HepG2 (cell line): Measurements from ENCODE around the gene FHIP2A. TPM values are rescaled to one million over a fixed set of nuclear protein-coding genes. Genes with fewer than 3 reads are reported as not detected.

Experiments used
- ATAC-seq: fragments of 200-7000 bp; cut with Tn5 transposase; 3 replicates; pipeline ENCODE4 v1.9.1; 2020; ENCODE audit warnings: mild to moderate bottlenecking, moderate library complexity
- BruUV-seq: library from RNA; stranded (reverse); fragments of 400-500 nt; replicated peaks from 2 replicates; lab custom pipeline; 2021; lab: Mats Ljungman, UMichigan
- CTCF ChIA-PET: fragments of 300-600 bp; formaldehyde crosslinking; extraction: SDS; loops from one replicate; lab custom pipeline; 2021; ENCODE audit warnings: low total read pairs, inconsistent platforms, low intra/inter-chr PET ratio; lab: Yijun Ruan, JAX
- POLR2A ChIA-PET: fragments of 350-600 bp; sonication (Branson Sonifier 250); formaldehyde crosslinking; loops from one replicate; lab custom pipeline; 2020; ENCODE audit warnings: antibody characterized with exemption, inconsistent platforms; lab: Yijun Ruan, JAX
- DNase-seq: peaks from one replicate; pipeline ENCODE4 v3.0.0-alpha.2; 2015; ENCODE audit warnings: low spot score
- FAIRE-seq: peaks from 3 replicates; lab custom pipeline; 2011; peaks lifted over from hg19 to GRCh38; lab: Jason Lieb, UNC
- H2AFZ ChIP-seq: one replicate; pipeline ENCODE4 v1.6.1; 2011; ENCODE audit warnings: low read length, inconsistent platforms
- H3K27ac ChIP-seq: fragments of 300-600 bp; 3 replicates; pipeline ENCODE4 v1.8.0; 2011; ENCODE audit warnings: mixed run types, mild to moderate bottlenecking, mixed read lengths, low read length, inconsistent platforms; ENCODE audit not compliant: insufficient read depth; ENCODE audit errors: extremely low read length
- H3K27me3 ChIP-seq, 2 experiments: fragments of 200-600 bp in 1 of 2; 2 replicates in 1 of 2; 3 replicates in 1 of 2; pipeline versions ENCODE4 v1.6.0 to v1.8.0; 2011; ENCODE audit warnings: low read length in 2 of 2, mild to moderate bottlenecking in 2 of 2, moderate library complexity in 2 of 2, inconsistent platforms in 1 of 2; ENCODE audit not compliant: insufficient read depth in 2 of 2, control insufficient read depth in 1 of 2
- H3K36me3 ChIP-seq, 2 experiments: fragments of 200-600 bp in 1 of 2; replicated peaks in 1 of 2; 2 replicates in 1 of 2; 3 replicates in 1 of 2; pipeline versions ENCODE4 v1.5.1 to v1.8.0; 2011; ENCODE audit warnings: low read length in 2 of 2, inconsistent platforms in 1 of 2; ENCODE audit not compliant: insufficient read depth in 2 of 2, control insufficient read depth in 1 of 2
- H3K4me1 ChIP-seq: 2 replicates; pipeline ENCODE4 v1.5.1; 2012; ENCODE audit warnings: low read length, inconsistent platforms; ENCODE audit not compliant: insufficient read depth
- H3K4me2 ChIP-seq: 2 replicates; pipeline ENCODE4 v1.6.0; 2011; ENCODE audit warnings: low read depth, low read length, inconsistent platforms
- H3K4me3 ChIP-seq, 3 experiments: fragments of 200-600 bp in 1 of 3; sonication (generic), shearing (Covaris generic) in 1 of 3; replicated peaks in 1 of 3; 2 replicates each; pipeline ENCODE4 v1.5.1; 2011 to 2016; ENCODE audit warnings: low read length in 3 of 3, inconsistent platforms in 2 of 3, low read depth in 2 of 3, mild to moderate bottlenecking in 2 of 3, control low read depth in 1 of 3, mixed read lengths in 1 of 3; ENCODE audit not compliant: insufficient read depth in 1 of 3
- H3K79me2 ChIP-seq: one replicate; pipeline ENCODE4 v1.6.1; 2011; ENCODE audit warnings: low read length, inconsistent platforms; ENCODE audit not compliant: insufficient read depth
- H3K9ac ChIP-seq: 2 replicates; pipeline ENCODE4 v1.6.0; 2011; ENCODE audit warnings: mild to moderate bottlenecking, low read depth, low read length, inconsistent platforms; ENCODE audit not compliant: insufficient read depth
- H3K9me3 ChIP-seq: 2 replicates; pipeline ENCODE4 v1.5.1; 2012; ENCODE audit warnings: mild to moderate bottlenecking, low read length
- H4K20me1 ChIP-seq: 2 replicates; pipeline ENCODE4 v1.6.0; 2011; ENCODE audit warnings: inconsistent platforms, mild to moderate bottlenecking, low read length, moderate library complexity; ENCODE audit not compliant: insufficient read depth
- CC2D1A ChIP-seq: sonication (generic); formaldehyde crosslinking; IDR thresholded peaks from 2 replicates; pipeline ENCODE4 v1.8.1; 2023; ENCODE audit warnings: mild to moderate bottlenecking, missing genetic modification reagents
- EZH2 ChIP-seq: conservative IDR thresholded peaks from 2 replicates; pipeline ENCODE4 v1.6.1; 2012; ENCODE audit warnings: mild to moderate bottlenecking, low read depth, low read length, moderate library complexity
- FOXM1 ChIP-seq: sonication (generic); formaldehyde crosslinking; IDR thresholded peaks from 2 replicates; pipeline ENCODE4 v1.5.0; 2020; ENCODE audit warnings: missing genetic modification reagents
- KDM4B ChIP-seq: sonication (generic); formaldehyde crosslinking; IDR thresholded peaks from 2 replicates; pipeline ENCODE4 v1.4.0; 2020; ENCODE audit warnings: missing genetic modification reagents
- KMT2B ChIP-seq: IDR thresholded peaks from 2 replicates; pipeline ENCODE4 v1.6.1; 2016; ENCODE audit warnings: missing genetic modification reagents, missing compliant biosample characterization
- TP53 ChIP-seq: sonication (generic); formaldehyde crosslinking; conservative IDR thresholded peaks from 2 replicates; pipeline ENCODE4 v1.4.0; 2020; ENCODE audit warnings: missing genetic modification reagents
- ZNF331 ChIP-seq: sonication (generic); formaldehyde crosslinking; IDR thresholded peaks from 2 replicates; pipeline ENCODE4 v1.4.0; 2020; ENCODE audit warnings: missing genetic modification reagents
- WGBS: methylation state at CpG from one replicate; pipeline ENCODE4 v1.1.6; 2017; ENCODE audit warnings: low lambda C conversion rate; 5-methylcytosine and 5-hydroxymethylcytosine counted together
- in situ Hi-C: cut with HindIII; loops from 2 replicates; pipeline ENCODE4 v1.10.0; 2017; ENCODE audit warnings: low pct_unique_long_range_greater_than_20kb; ENCODE audit not compliant: extremely low pct_ligation_motif_present
- intact Hi-C: fragments of 100-400 bp; cut with micrococcal nuclease; formaldehyde crosslinking; loops from one replicate; pipeline ENCODE4 v1.10.0; 2022; ENCODE audit not compliant: unreplicated experiment
- polyA plus RNA-seq, 8 experiments: library from polyadenylated mRNA; depleted of rRNA in 3 of 8; stranded (reverse) in 7 of 8; unstranded in 1 of 8; fragments of >200 nt; fragmentation: Illumina TruSeq in 4 of 8; extraction: Trizol in 4 of 8; gene quantifications; 2 replicates each; pipeline versions ENCODE4 v1.2.1 to v1.2.3, GENCODE V29; 2011 to 2016; ENCODE audit warnings: low read depth in 4 of 8, missing spikeins in 1 of 8, mixed read lengths in 1 of 8; ENCODE audit not compliant: insufficient read depth in 1 of 8
- total RNA-seq, 5 experiments: library from RNA; depleted of rRNA; stranded (reverse); fragments of >200 nt; fragmentation: Illumina TruSeq; extraction: Trizol; gene quantifications; 2 replicates each; pipeline ENCODE4 v1.2.3, GENCODE V29; 2016; ENCODE audit warnings: low read depth in 1 of 5
- TF ChIP-seq, protein P1 (sequence below): sonication (generic); formaldehyde crosslinking; IDR thresholded peaks from 2 replicates; pipeline ENCODE4 v1.4.0; 2020; ENCODE audit warnings: missing genetic modification reagents
- TF ChIP-seq, protein P2 (sequence below): sonication (generic); formaldehyde crosslinking; conservative IDR thresholded peaks from 2 replicates; pipeline ENCODE4 v1.4.0; 2020; ENCODE audit warnings: missing genetic modification reagents
- TF ChIP-seq, protein P3 (sequence below): sonication (generic); formaldehyde crosslinking; IDR thresholded peaks from 2 replicates; pipeline ENCODE4 v1.4.0; 2020; ENCODE audit warnings: missing genetic modification reagents

The FHIP2A gene
- total and polyA plus RNA-seq, 2 of the 13 experiments (the other 11 are each of a cell fraction or from before 2014, with no cell fraction given), result 6.5 to 8.3 TPM

DNA sequence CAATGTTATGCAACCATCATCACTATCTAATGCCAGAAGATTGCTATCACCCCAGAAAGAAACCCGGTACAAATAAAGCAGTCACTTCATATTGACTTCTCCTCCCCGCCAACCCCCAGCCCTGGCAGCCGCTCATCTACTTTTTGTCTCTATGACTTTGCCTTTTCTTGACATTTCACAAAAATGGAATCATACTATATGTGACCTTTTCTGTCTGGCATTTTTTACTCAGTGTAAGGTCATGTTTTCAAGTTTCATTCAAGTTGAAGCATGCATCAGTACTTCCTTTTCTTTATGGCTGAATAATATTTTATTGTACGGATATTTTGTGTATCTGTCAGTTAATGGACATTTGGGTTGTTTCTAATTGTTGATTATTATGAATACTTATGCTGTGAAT, 28.1 kb downstream of the FHIP2A start:
- Histone ChIP-seq H2AFZ (no peak overlapping the region), H3K79me2 (no peaks in the 10 kb centered on the region), H3K4me2 (no peak overlapping the region), H3K36me3 (peaks cover 6 to 43% of the 10 kb centered on the region in 2 experiments; a peak in 4 of 5 replicates), H3K4me1 (0 out of 2 replicates have a peak, but pooled peaks cover 8% of the 10 kb centered on the region), H4K20me1 (no peaks in the 10 kb centered on the region), H3K9me3 (no peaks in the 10 kb centered on the region), H3K4me3 (no peak overlapping the region), H3K27me3 (no peaks in the 10 kb centered on the region), H3K9ac (no peak overlapping the region), H3K27ac (no peak overlapping the region)
- ChIA-PET POLR2A (no interaction called here), CTCF (no interaction called here)
- BruUV-seq, result no TSS peak
- FAIRE-seq (no peak), DNase-seq (no peak), ATAC-seq (no peak)
- in situ Hi-C loops, result no loop called here
- TF ChIP-seq ZNF331 (CRISPR knock-in tag), result no peak
- TF ChIP-seq CC2D1A, result no peak
- TF ChIP-seq TP53 (CRISPR knock-in tag), result no peak
- TF ChIP-seq, protein P1, sequence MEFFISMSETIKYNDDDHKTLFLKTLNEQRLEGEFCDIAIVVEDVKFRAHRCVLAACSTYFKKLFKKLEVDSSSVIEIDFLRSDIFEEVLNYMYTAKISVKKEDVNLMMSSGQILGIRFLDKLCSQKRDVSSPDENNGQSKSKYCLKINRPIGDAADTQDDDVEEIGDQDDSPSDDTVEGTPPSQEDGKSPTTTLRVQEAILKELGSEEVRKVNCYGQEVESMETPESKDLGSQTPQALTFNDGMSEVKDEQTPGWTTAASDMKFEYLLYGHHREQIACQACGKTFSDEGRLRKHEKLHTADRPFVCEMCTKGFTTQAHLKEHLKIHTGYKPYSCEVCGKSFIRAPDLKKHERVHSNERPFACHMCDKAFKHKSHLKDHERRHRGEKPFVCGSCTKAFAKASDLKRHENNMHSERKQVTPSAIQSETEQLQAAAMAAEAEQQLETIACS (CRISPR knock-in tag), result no peak
- TF ChIP-seq, protein P2, sequence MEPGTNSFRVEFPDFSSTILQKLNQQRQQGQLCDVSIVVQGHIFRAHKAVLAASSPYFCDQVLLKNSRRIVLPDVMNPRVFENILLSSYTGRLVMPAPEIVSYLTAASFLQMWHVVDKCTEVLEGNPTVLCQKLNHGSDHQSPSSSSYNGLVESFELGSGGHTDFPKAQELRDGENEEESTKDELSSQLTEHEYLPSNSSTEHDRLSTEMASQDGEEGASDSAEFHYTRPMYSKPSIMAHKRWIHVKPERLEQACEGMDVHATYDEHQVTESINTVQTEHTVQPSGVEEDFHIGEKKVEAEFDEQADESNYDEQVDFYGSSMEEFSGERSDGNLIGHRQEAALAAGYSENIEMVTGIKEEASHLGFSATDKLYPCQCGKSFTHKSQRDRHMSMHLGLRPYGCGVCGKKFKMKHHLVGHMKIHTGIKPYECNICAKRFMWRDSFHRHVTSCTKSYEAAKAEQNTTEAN, result no peak
- TF ChIP-seq, protein P3, sequence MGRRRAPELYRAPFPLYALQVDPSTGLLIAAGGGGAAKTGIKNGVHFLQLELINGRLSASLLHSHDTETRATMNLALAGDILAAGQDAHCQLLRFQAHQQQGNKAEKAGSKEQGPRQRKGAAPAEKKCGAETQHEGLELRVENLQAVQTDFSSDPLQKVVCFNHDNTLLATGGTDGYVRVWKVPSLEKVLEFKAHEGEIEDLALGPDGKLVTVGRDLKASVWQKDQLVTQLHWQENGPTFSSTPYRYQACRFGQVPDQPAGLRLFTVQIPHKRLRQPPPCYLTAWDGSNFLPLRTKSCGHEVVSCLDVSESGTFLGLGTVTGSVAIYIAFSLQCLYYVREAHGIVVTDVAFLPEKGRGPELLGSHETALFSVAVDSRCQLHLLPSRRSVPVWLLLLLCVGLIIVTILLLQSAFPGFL (CRISPR knock-in tag), result no peak
- no peak for TF ChIP-seq KMT2B (CRISPR knock-in tag)
- no peak for TF ChIP-seq FOXM1 (CRISPR knock-in tag)
- TF ChIP-seq KDM4B (CRISPR knock-in tag), result no peak
- TF ChIP-seq EZH2, result no peak
- intact Hi-C loops, result no loop called here
- 96% methylated on average over 4 of the region's 4 CpGs for WGBS
